Measurements from ENCODE around the gene IKZF2. TPM values are rescaled to one million over a fixed set of nuclear protein-coding genes. Genes with fewer than 3 reads are reported as not detected.

Gene IKZF2
- total and polyA plus RNA-seq, 2 experiments from 2014 or later, result 2.6 to 10.1 TPM

DNA sequence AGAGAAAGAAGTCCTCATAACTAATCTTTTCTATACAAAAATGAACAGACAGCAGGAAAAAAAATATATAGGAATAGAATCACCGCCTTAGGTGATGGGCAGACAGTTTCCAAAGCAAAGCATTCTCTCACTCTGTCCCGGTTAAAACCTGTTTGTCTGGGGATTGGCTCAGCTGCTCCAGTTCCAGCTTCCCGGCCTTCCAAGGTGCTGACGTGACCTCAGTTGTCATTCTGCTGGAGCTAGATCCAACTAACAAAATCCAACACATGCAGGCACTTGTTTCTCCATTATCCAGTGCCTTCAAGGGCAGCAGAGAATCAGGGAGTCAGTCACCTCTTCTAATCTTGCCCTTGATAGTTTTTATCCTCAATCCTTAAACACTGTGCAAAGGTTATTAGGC is 52.8 kb downstream of the IKZF2 start:
- Mint-ChIP-seq H3K4me1 (peaks cover 9% of the 10 kb centered on the region), H3K4me3 (no peak overlapping the region), H3K27ac (no peak overlapping the region), H3K36me3 (ENCODE audit: low read depth) (no peaks in the 10 kb centered on the region), H3K27me3 (ENCODE audit: insufficient read depth, low read depth, poor library complexity) (no peaks in the 10 kb centered on the region), H3K9me3 (no peaks in the 10 kb centered on the region)
- Histone ChIP-seq H2AFZ (no peak overlapping the region), H3K9me2 (ENCODE audit: insufficient read depth) (no peaks in the 10 kb centered on the region), H3K79me2 (replicated peaks; ENCODE audit: insufficient read depth) (no peaks in the 10 kb centered on the region), H4K20me1 (replicated peaks; ENCODE audit: insufficient read depth) (no peaks in the 10 kb centered on the region), H3K4me1 (ENCODE audit: insufficient read depth) (peaks cover 6% of the 10 kb centered on the region; the same call in 1 of the 2 replicates), H3K4me3 (no peak overlapping the region), H3K36me3 (ENCODE audit: insufficient read depth) (no peaks in the 10 kb centered on the region), H3K27me3 (ENCODE audit: insufficient read depth) (no peaks in the 10 kb centered on the region), H3K27ac (ENCODE audit: low read depth) (0 out of 2 replicates have a peak overlapping the region, but pooled peaks have one; percentile 13), H3F3A (replicated peaks; ENCODE audit: low read depth) (no peaks in the 10 kb centered on the region), H3K4me2 (no peak overlapping the region)
- ATAC-seq (peak; percentile 45; the same call in 1 of the 3 replicates), DNase-seq (ENCODE audit: low spot score) (peak; percentile 28)
- no peak for TF ChIP-seq EZH2phosphoT487 (IDR thresholded peaks at IDR 0.05; ENCODE audit: unreplicated experiment)
- TF ChIP-seq, protein P1, sequence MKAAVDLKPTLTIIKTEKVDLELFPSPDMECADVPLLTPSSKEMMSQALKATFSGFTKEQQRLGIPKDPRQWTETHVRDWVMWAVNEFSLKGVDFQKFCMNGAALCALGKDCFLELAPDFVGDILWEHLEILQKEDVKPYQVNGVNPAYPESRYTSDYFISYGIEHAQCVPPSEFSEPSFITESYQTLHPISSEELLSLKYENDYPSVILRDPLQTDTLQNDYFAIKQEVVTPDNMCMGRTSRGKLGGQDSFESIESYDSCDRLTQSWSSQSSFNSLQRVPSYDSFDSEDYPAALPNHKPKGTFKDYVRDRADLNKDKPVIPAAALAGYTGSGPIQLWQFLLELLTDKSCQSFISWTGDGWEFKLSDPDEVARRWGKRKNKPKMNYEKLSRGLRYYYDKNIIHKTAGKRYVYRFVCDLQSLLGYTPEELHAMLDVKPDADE (IDR thresholded peaks at IDR 0.05), result no peak
- no peak for TF ChIP-seq POLR2AphosphoS5 (IDR thresholded peaks at IDR 0.05; ENCODE audit: low read depth)
- no peak for TF ChIP-seq STAT1 (IDR thresholded peaks at IDR 0.05; ENCODE audit: unreplicated experiment)
- TF ChIP-seq JUNB (IDR thresholded peaks at IDR 0.05; ENCODE audit: unreplicated experiment), result no peak
- TF ChIP-seq NANOG (IDR thresholded peaks at IDR 0.05; ENCODE audit: borderline replicate concordance), result no peak
- TF ChIP-seq ZNF114 (CRISPR knock-in tag; IDR thresholded peaks at IDR 0.05), result no peak
- TF ChIP-seq, protein P2, sequence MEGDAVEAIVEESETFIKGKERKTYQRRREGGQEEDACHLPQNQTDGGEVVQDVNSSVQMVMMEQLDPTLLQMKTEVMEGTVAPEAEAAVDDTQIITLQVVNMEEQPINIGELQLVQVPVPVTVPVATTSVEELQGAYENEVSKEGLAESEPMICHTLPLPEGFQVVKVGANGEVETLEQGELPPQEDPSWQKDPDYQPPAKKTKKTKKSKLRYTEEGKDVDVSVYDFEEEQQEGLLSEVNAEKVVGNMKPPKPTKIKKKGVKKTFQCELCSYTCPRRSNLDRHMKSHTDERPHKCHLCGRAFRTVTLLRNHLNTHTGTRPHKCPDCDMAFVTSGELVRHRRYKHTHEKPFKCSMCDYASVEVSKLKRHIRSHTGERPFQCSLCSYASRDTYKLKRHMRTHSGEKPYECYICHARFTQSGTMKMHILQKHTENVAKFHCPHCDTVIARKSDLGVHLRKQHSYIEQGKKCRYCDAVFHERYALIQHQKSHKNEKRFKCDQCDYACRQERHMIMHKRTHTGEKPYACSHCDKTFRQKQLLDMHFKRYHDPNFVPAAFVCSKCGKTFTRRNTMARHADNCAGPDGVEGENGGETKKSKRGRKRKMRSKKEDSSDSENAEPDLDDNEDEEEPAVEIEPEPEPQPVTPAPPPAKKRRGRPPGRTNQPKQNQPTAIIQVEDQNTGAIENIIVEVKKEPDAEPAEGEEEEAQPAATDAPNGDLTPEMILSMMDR (conservative IDR thresholded peaks at IDR 0.05; ENCODE audit: low read depth in 2 of 2), result no peak

DNA sequence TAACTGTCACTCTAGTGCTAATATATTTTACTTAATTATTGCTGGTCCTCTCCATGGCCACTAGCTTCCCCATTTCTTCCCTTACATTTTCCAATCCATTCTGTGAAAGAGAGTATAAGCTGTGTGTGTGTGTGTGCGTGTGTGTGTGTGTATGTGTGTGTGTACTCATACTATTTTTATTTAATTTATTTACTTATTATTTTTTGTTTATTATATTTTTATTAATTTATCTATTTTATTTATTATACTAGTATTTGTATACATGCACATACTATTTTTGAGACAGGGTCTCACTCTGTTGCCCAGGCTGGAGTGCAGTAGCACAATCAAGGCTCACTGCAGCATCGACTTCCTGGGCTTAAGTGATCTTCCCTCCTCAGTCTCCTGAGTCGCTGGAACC is 59.6 kb downstream of the IKZF2 start:
- H3K27me3 Mint-ChIP-seq (ENCODE audit: insufficient read depth, low read depth, poor library complexity), result no peaks in the 10 kb centered on the region
- no peak for TF ChIP-seq EZH2phosphoT487 (IDR thresholded peaks at IDR 0.05; ENCODE audit: unreplicated experiment)
- TF ChIP-seq, protein P2 (conservative IDR thresholded peaks at IDR 0.05; ENCODE audit: low read depth in 2 of 2), result no peak
- TF ChIP-seq, protein P1 (IDR thresholded peaks at IDR 0.05), result no peak
- no peak for TF ChIP-seq CREB1 (CRISPR knock-in tag; IDR thresholded peaks at IDR 0.05; ENCODE audit: low read depth)
- TF ChIP-seq JUNB (IDR thresholded peaks at IDR 0.05; ENCODE audit: unreplicated experiment), result no peak

More for the DNA sequence above, 59.6 kb downstream of the IKZF2 start:
- Mint-ChIP-seq H3K4me3 (no peak overlapping the region), H3K27ac (no peak overlapping the region), H3K36me3 (ENCODE audit: low read depth) (no peaks in the 10 kb centered on the region), H3K4me1 (peaks cover 11% of the 10 kb centered on the region; the same call in 2 of the 3 replicates), H3K9me3 (no peaks in the 10 kb centered on the region)
- no peak for DNase-seq (ENCODE audit: low spot score)
- no peak for ATAC-seq
- Histone ChIP-seq H3K36me3 (ENCODE audit: insufficient read depth) (no peaks in the 10 kb centered on the region), H3K4me3 (no peak overlapping the region), H3F3A (replicated peaks; ENCODE audit: low read depth) (no peaks in the 10 kb centered on the region), H3K4me1 (ENCODE audit: insufficient read depth) (no peaks in the 10 kb centered on the region; the same call in 1 of the 2 replicates), H2AFZ (no peak overlapping the region), H4K20me1 (replicated peaks; ENCODE audit: insufficient read depth) (no peaks in the 10 kb centered on the region), H3K27me3 (ENCODE audit: insufficient read depth) (no peaks in the 10 kb centered on the region), H3K27ac (ENCODE audit: low read depth) (no peak overlapping the region), H3K4me2 (no peak overlapping the region), H3K79me2 (replicated peaks; ENCODE audit: insufficient read depth) (no peaks in the 10 kb centered on the region), H3K9me2 (ENCODE audit: insufficient read depth) (no peaks in the 10 kb centered on the region)
